NCI-H146 (cell line): ENCODE results near the gene GTPBP10.

Experiments used
- DNase-seq: peaks from one replicate; lab custom pipeline; 2025; lab: John Stamatoyannopoulos, UW

The GTPBP10 gene

GRCh38 chr7:90432752-90433151, 86.2 kb downstream of the GTPBP10 start:
- no peak for DNase-seq

GRCh38 chr7:90433221-90433620, 86.7 kb downstream of the GTPBP10 start:
- no peak for DNase-seq
